ENCODE data around the gene PLAAT5. TPM values are rescaled to one million over a fixed set of nuclear protein-coding genes. Genes with fewer than 3 reads are reported as not detected.

Gene PLAAT5
- total and polyA plus RNA-seq, 2 of the 13 experiments (the other 11 are each of a cell fraction or from before 2014, with no cell fraction given) = not detected

- no peak for TF ChIP-seq ZNF773 (CRISPR knock-in tag; IDR thresholded peaks at IDR 0.05; ENCODE audit: borderline replicate concordance)
- TF ChIP-seq THAP9 (CRISPR knock-in tag; IDR thresholded peaks at IDR 0.05; ENCODE audit: borderline replicate concordance) = no peak
- no peak for TF ChIP-seq KDM5B (CRISPR knock-in tag; IDR thresholded peaks at IDR 0.05; ENCODE audit: borderline replicate concordance)
- TF ChIP-seq HMG20A (CRISPR knock-in tag; IDR thresholded peaks at IDR 0.05; ENCODE audit: borderline replicate concordance) = peak; percentile 71
- no peak for TF ChIP-seq ZZZ3 (CRISPR knock-in tag; IDR thresholded peaks at IDR 0.05; ENCODE audit: borderline replicate concordance)
- TF ChIP-seq ZNF687 (CRISPR knock-in tag; IDR thresholded peaks at IDR 0.05) = no peak
- TF ChIP-seq TCF7L2 (IDR thresholded peaks at IDR 0.05; ENCODE audit: low read depth, low read length) = peak; percentile 72
- TF ChIP-seq ZNF710 (CRISPR knock-in tag; IDR thresholded peaks at IDR 0.05; ENCODE audit: borderline replicate concordance) = no peak
- TF ChIP-seq RARA (CRISPR knock-in tag; IDR thresholded peaks at IDR 0.05) = peak; percentile 46
- TF ChIP-seq HDAC2 (CRISPR knock-in tag; IDR thresholded peaks at IDR 0.05) = peak; percentile 45; the same call in 1 of the 2 replicates
- TF ChIP-seq ZNF879 (CRISPR knock-in tag; IDR thresholded peaks at IDR 0.05) = no peak
- TF ChIP-seq ZNF839 (CRISPR knock-in tag; IDR thresholded peaks at IDR 0.05; ENCODE audit: borderline replicate concordance) = no peak
- TF ChIP-seq HNRNPLL (IDR thresholded peaks at IDR 0.05; ENCODE audit: low read depth, low read length, poor library complexity, severe bottlenecking) = no peak
- TF ChIP-seq ZNF562 (CRISPR knock-in tag; IDR thresholded peaks at IDR 0.05; ENCODE audit: borderline replicate concordance) = no peak
- no peak for TF ChIP-seq ZNF18 (CRISPR knock-in tag; IDR thresholded peaks at IDR 0.05; ENCODE audit: insufficient replicate concordance)
- no peak for TF ChIP-seq ELF4 (CRISPR knock-in tag; IDR thresholded peaks at IDR 0.05; ENCODE audit: borderline replicate concordance)
- TF ChIP-seq YY1 (IDR thresholded peaks at IDR 0.05; ENCODE audit: insufficient read depth, insufficient replicate concordance, low read depth, low read length) = no peak
- no peak for TF ChIP-seq RFX1 (IDR thresholded peaks at IDR 0.05)
These were observed 837 bp upstream of the PLAAT5 start (continued) for GRCh38 chr11:63491636-63492372.

Data from HepG2 (cell line).